ENCODE data around the gene WDR77.

The WDR77 gene

DNA sequence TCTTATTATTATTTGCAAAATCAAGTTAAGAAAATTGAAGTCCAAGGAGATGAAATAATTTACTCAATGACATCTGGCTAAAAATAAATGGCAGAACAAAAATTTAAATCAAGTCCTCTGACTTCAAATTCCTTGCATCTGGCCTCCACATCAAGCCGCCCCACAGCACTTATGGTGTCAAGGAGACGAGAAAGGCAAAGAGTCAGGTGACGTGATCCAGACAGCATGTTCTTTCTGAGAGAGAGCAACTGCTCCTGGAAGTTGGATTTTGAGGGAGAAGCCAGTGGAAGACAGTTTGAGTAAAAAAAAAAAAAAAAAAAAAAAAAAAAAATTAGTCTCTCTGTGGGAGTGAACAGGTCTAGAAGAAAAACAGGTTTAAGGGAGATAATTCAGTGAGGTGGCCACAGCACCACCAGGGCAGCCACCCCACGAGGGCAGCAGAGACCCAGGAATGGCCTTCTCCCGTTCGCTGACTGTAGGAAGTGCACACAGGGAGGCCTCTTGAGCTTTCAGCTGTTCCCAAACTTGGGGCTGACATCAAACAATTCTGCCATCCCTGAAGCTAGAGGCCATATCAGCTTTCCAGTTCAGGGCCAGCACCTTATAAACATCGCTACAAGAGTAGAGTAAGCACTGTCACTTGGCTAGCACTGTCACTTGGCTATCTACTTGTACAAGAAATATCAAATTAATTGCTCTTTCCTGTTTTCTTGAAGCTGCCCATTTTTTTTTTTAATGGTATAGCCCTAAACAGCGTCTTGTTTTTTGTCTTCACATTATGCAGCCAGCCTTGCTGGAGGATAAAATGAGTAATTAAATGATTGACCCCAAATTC, 32.5 kb upstream of the WDR77 start:
- peaks cover 0 to 8% (median 0%) of the 10 kb centered on the region in 3 experiments for H3K27me3 ChIP-seq (ENCODE audit: control insufficient read depth in 3 of 3, insufficient read depth in 3 of 3, low read depth in 1 of 3, low read length in 3 of 3)

DNA sequence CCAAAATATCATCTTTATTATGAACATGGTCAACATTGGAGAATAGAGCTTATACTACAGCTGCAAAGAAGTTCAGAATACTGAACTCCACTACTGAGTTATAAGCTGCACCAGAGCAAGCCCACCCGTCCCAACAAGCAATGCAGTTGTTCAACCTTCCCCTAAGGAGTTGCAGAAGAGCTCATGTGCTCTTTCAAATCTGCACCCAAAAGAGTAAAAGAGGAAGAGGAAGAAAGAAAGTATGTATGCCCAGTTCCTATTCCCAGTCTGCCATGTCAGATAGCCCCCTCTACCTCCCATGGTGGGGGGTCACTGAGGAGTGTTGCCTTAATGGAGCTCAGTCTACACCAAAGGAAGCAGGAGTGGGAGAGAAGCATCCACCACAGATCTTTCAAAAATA, 31.6 kb upstream of the WDR77 start:
- no peak overlapping the region for H3K4me3 ChIP-seq (ENCODE audit: low read length in 2 of 2)
- H3K27ac ChIP-seq (replicated peaks; ENCODE audit: low read length): no peak overlapping the region
- no peak overlapping the region for H3K23ac ChIP-seq (ENCODE audit: low read depth, low read length, poor library complexity)
- no peak overlapping the region for H3K14ac ChIP-seq (ENCODE audit: low read length)
- H4K8ac ChIP-seq (ENCODE audit: low read depth, low read length): no peak overlapping the region
- H4K91ac ChIP-seq (ENCODE audit: low read depth, low read length, poor library complexity): no peak overlapping the region
- no peak overlapping the region for H3K9ac ChIP-seq (ENCODE audit: low read depth, low read length, poor library complexity)
- no peaks in the 10 kb centered on the region for H3K4me1 ChIP-seq (ENCODE audit: control insufficient read depth in 2 of 2, insufficient read depth in 1 of 2, low read depth in 1 of 2, low read length in 2 of 2)
- no peaks in the 10 kb centered on the region for H3K9me3 ChIP-seq (replicated peaks in 1 of 2; ENCODE audit: control insufficient read depth in 2 of 2, insufficient read depth in 1 of 2, low read depth in 1 of 2, low read length in 2 of 2)
- no peak overlapping the region for H2BK15ac ChIP-seq (ENCODE audit: low read length)
- no peak overlapping the region for H2AK5ac ChIP-seq (ENCODE audit: low read depth, low read length)
- WGBS, 2 donors (ENCODE audit: extremely low coverage in 2 of 2, insufficient read length in 2 of 2, insufficient replicate concordance in 1 of 2): no CpG with 5 or more reads among the region's 1 CpG
- H3K18ac ChIP-seq (ENCODE audit: low read length): no peak overlapping the region
- no peak overlapping the region for H2BK5ac ChIP-seq (ENCODE audit: low read length)
- H2BK120ac ChIP-seq (ENCODE audit: low read depth, low read length): no peak overlapping the region
- DNase-seq (ENCODE audit: low spot score): no peak
- H2AFZ ChIP-seq (ENCODE audit: low read length): no peak overlapping the region
- no peak overlapping the region for H3K4ac ChIP-seq (ENCODE audit: low read length)
- peaks cover 0 to 8% (median 0%) of the 10 kb centered on the region in 3 experiments for H3K27me3 ChIP-seq (ENCODE audit: control insufficient read depth in 3 of 3, insufficient read depth in 3 of 3, low read depth in 1 of 3, low read length in 3 of 3)
- no peak overlapping the region for H3K4me2 ChIP-seq (ENCODE audit: insufficient read depth, low read length, poor library complexity, severe bottlenecking)
- H3K36me3 ChIP-seq (replicated peaks in 1 of 2; ENCODE audit: control insufficient read depth in 2 of 2, insufficient read depth in 2 of 2, low read length in 2 of 2): no peaks in the 10 kb centered on the region
- no peaks in the 10 kb centered on the region for H3K79me1 ChIP-seq (ENCODE audit: low read depth, low read length)
- no peak overlapping the region for H2BK12ac ChIP-seq (ENCODE audit: low read length)

More for the DNA sequence above, 32.5 kb upstream of the WDR77 start:
- Histone ChIP-seq H3K79me1 (ENCODE audit: low read depth, low read length) (no peaks in the 10 kb centered on the region), H2BK12ac (ENCODE audit: low read length) (no peak overlapping the region), H4K91ac (ENCODE audit: low read depth, low read length, poor library complexity) (no peak overlapping the region), H2BK120ac (ENCODE audit: low read depth, low read length) (no peak overlapping the region), H3K9ac (ENCODE audit: low read depth, low read length, poor library complexity) (no peak overlapping the region), H4K8ac (ENCODE audit: low read depth, low read length) (no peak overlapping the region), H3K23ac (ENCODE audit: low read depth, low read length, poor library complexity) (no peak overlapping the region), H2AK5ac (ENCODE audit: low read depth, low read length) (no peak overlapping the region), H3K36me3 (replicated peaks in 1 of 2; ENCODE audit: control insufficient read depth in 2 of 2, insufficient read depth in 2 of 2, low read length in 2 of 2) (no peaks in the 10 kb centered on the region), H3K14ac (ENCODE audit: low read length) (no peak overlapping the region), H3K9me3 (replicated peaks in 1 of 2; ENCODE audit: control insufficient read depth in 2 of 2, insufficient read depth in 1 of 2, low read depth in 1 of 2, low read length in 2 of 2) (no peaks in the 10 kb centered on the region), H2BK5ac (ENCODE audit: low read length) (no peak overlapping the region), H3K18ac (ENCODE audit: low read length) (no peak overlapping the region), H2BK15ac (ENCODE audit: low read length) (no peak overlapping the region), H3K4ac (ENCODE audit: low read length) (no peak overlapping the region), H3K4me2 (ENCODE audit: insufficient read depth, low read length, poor library complexity, severe bottlenecking) (no peak overlapping the region), H2AFZ (ENCODE audit: low read length) (peak overlapping the region; percentile 21), H3K4me1 (ENCODE audit: control insufficient read depth in 2 of 2, insufficient read depth in 1 of 2, low read depth in 1 of 2, low read length in 2 of 2) (no peaks in the 10 kb centered on the region), H3K27ac (replicated peaks; ENCODE audit: low read length) (no peak overlapping the region), H3K4me3 (ENCODE audit: low read length in 2 of 2) (no peak overlapping the region)
- peak; percentile 51 for DNase-seq (ENCODE audit: low spot score)
- no CpG with 5 or more reads among the region's 8 CpGs for WGBS, 2 donors (ENCODE audit: extremely low coverage in 2 of 2, insufficient read length in 2 of 2, insufficient replicate concordance in 1 of 2)

DNA sequence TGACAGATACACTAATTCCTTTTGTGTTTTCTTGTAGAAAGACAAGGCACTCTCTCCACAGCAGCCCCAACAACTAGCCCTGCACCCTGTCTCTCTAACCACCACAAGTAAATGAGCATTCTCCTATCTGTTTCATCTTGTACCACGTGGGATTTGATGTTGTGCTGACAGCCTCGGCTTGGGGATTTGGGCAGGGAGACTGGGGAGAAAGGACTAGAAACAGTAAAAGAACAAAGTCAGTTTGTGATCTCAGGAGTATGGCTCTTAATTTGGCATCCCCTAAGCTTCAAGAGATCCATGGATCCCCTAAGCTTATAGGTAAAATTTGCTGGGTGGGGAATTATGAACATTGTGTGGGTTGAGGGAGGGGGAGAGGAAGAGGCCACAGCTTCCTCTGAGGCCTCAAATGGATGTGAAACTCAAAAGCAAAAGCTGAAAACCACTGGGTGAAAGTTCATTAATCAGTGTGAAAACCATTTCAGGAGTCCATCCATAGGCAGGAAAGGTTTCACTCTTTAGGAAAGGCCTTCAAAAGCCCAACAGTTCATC, 27.8 kb upstream of the WDR77 start:
- Histone ChIP-seq H3K14ac (ENCODE audit: low read length) (no peak overlapping the region), H2BK5ac (ENCODE audit: low read length) (no peak overlapping the region), H3K4ac (ENCODE audit: low read length) (no peak overlapping the region), H2BK15ac (ENCODE audit: low read length) (no peak overlapping the region), H3K23ac (ENCODE audit: low read depth, low read length, poor library complexity) (no peak overlapping the region), H3K9me3 (replicated peaks in 1 of 2; ENCODE audit: control insufficient read depth in 2 of 2, insufficient read depth in 1 of 2, low read depth in 1 of 2, low read length in 2 of 2) (no peaks in the 10 kb centered on the region), H2BK12ac (ENCODE audit: low read length) (no peak overlapping the region), H3K4me3 (ENCODE audit: low read length in 2 of 2) (no peak overlapping the region), H4K8ac (ENCODE audit: low read depth, low read length) (no peak overlapping the region), H3K9ac (ENCODE audit: low read depth, low read length, poor library complexity) (no peak overlapping the region), H3K4me1 (ENCODE audit: control insufficient read depth in 2 of 2, insufficient read depth in 1 of 2, low read depth in 1 of 2, low read length in 2 of 2) (no peaks in the 10 kb centered on the region), H3K27me3 (ENCODE audit: control insufficient read depth in 3 of 3, insufficient read depth in 3 of 3, low read depth in 1 of 3, low read length in 3 of 3) (no peaks in the 10 kb centered on the region), H3K27ac (replicated peaks; ENCODE audit: low read length) (no peak overlapping the region), H3K18ac (ENCODE audit: low read length) (no peak overlapping the region), H2AK5ac (ENCODE audit: low read depth, low read length) (no peak overlapping the region), H2BK120ac (ENCODE audit: low read depth, low read length) (no peak overlapping the region), H3K4me2 (ENCODE audit: insufficient read depth, low read length, poor library complexity, severe bottlenecking) (no peak overlapping the region), H3K79me1 (ENCODE audit: low read depth, low read length) (no peaks in the 10 kb centered on the region), H3K36me3 (replicated peaks in 1 of 2; ENCODE audit: control insufficient read depth in 2 of 2, insufficient read depth in 2 of 2, low read length in 2 of 2) (no peaks in the 10 kb centered on the region), H2AFZ (ENCODE audit: low read length) (no peak overlapping the region), H4K91ac (ENCODE audit: low read depth, low read length, poor library complexity) (no peak overlapping the region)
- WGBS, 2 donors (ENCODE audit: extremely low coverage in 2 of 2, insufficient read length in 2 of 2, insufficient replicate concordance in 1 of 2): no CpG with 5 or more reads among the region's 2 CpGs
- no peak for DNase-seq (ENCODE audit: low spot score)

DNA sequence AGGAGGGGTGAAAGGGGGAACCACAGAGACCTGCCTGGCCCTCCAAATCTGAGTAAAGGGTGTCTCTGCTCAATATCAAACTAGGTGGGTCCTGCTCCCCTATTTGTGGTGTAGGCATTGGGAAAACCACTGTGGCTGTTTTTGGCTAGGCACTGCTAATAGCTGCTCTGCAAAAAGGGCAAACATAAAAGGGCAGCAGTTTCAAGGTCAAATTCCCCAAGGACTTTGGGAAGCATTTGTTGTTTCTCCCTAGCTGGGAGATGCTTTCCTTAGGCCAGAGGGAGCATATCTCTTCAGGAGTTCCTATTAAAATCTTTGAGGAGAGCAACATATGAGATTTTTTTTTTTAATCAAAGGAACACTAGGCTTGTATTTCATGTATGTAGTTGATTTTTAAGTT, 27.2 kb upstream of the WDR77 start:
- H3K4ac ChIP-seq (ENCODE audit: low read length): no peak overlapping the region
- H2AK5ac ChIP-seq (ENCODE audit: low read depth, low read length): no peak overlapping the region
- H4K8ac ChIP-seq (ENCODE audit: low read depth, low read length): no peak overlapping the region

More for the DNA sequence above, 27.2 kb upstream of the WDR77 start:
- Histone ChIP-seq H3K4me1 (ENCODE audit: control insufficient read depth in 2 of 2, insufficient read depth in 1 of 2, low read depth in 1 of 2, low read length in 2 of 2) (no peaks in the 10 kb centered on the region), H2BK12ac (ENCODE audit: low read length) (no peak overlapping the region), H4K91ac (ENCODE audit: low read depth, low read length, poor library complexity) (no peak overlapping the region), H2BK120ac (ENCODE audit: low read depth, low read length) (no peak overlapping the region), H2BK15ac (ENCODE audit: low read length) (no peak overlapping the region), H2BK5ac (ENCODE audit: low read length) (no peak overlapping the region), H3K14ac (ENCODE audit: low read length) (no peak overlapping the region), H3K4me3 (ENCODE audit: low read length in 2 of 2) (no peak overlapping the region), H3K27ac (replicated peaks; ENCODE audit: low read length) (no peak overlapping the region), H3K23ac (ENCODE audit: low read depth, low read length, poor library complexity) (no peak overlapping the region), H3K79me1 (ENCODE audit: low read depth, low read length) (no peaks in the 10 kb centered on the region), H3K9me3 (replicated peaks in 1 of 2; ENCODE audit: control insufficient read depth in 2 of 2, insufficient read depth in 1 of 2, low read depth in 1 of 2, low read length in 2 of 2) (no peaks in the 10 kb centered on the region), H3K9ac (ENCODE audit: low read depth, low read length, poor library complexity) (no peak overlapping the region), H3K4me2 (ENCODE audit: insufficient read depth, low read length, poor library complexity, severe bottlenecking) (no peak overlapping the region), H2AFZ (ENCODE audit: low read length) (no peak overlapping the region), H3K18ac (ENCODE audit: low read length) (no peak overlapping the region), H3K36me3 (replicated peaks in 1 of 2; ENCODE audit: control insufficient read depth in 2 of 2, insufficient read depth in 2 of 2, low read length in 2 of 2) (no peaks in the 10 kb centered on the region), H3K27me3 (ENCODE audit: control insufficient read depth in 3 of 3, insufficient read depth in 3 of 3, low read depth in 1 of 3, low read length in 3 of 3) (no peaks in the 10 kb centered on the region)
- no peak for DNase-seq (ENCODE audit: low spot score)

Data from neuronal stem cell (in vitro differentiated cells).